Uterus (tissue), 4 donors: ENCODE measurements around the gene PARP6. TPM values are rescaled to one million over a fixed set of nuclear protein-coding genes. Genes with fewer than 3 reads are reported as not detected.
A peak's percentile ranks its signal among the peaks of the same experiment; 100 is the strongest.

Experiments
- DNase-seq, 2 donors: peaks; one replicate each; pipeline ENCODE4 v3.0.0-alpha.2; 2019 to 2020
- H3K27ac ChIP-seq, 2 donors: fragments of 200-600 bp; sonication (generic); 1 replicate in 1 of 2; 2 replicates in 1 of 2; pipeline ENCODE4 v1.5.1; 2016 to 2018
- H3K27me3 ChIP-seq, 2 donors: fragments of 200-600 bp; sonication (generic); one replicate each; pipeline ENCODE4 v1.5.1; 2018 to 2019; ENCODE audit warnings: control low read depth in 1 of 2
- H3K36me3 ChIP-seq, 2 donors: fragments of 200-600 bp; sonication (generic); one replicate each; pipeline ENCODE4 v1.5.1; 2019; ENCODE audit warnings: control low read depth in 1 of 2
- H3K4me1 ChIP-seq, 2 donors: fragments of 200-600 bp; sonication (generic); one replicate each; pipeline ENCODE4 v1.5.1; 2018 to 2019; ENCODE audit warnings: control low read depth in 1 of 2
- H3K4me3 ChIP-seq, 2 donors: fragments of 200-600 bp; sonication (generic); 1 replicate in 1 of 2; 2 replicates in 1 of 2; pipeline ENCODE4 v1.5.1; 2018 to 2019; ENCODE audit warnings: mild to moderate bottlenecking in 1 of 2
- H3K9me3 ChIP-seq, 2 donors: fragments of 200-600 bp; sonication (generic); one replicate each; pipeline ENCODE4 v1.5.1; 2019; ENCODE audit warnings: control low read depth in 1 of 2
- POLR2A ChIP-seq, 2 donors: fragments of 450-650 bp; IDR thresholded peaks; one replicate each; pipeline ENCODE4 v1.6.1; 2016; ENCODE audit warnings: antibody characterized with exemption in 2 of 2, mild to moderate bottlenecking in 1 of 2, moderate library complexity in 1 of 2
- intact Hi-C: fragments of 100-400 bp; cut with DNase I; formaldehyde crosslinking; loops from one replicate; pipeline ENCODE4 v1.15.1; 2023; ENCODE audit warnings: low total_unique reads
- total RNA-seq, 4 donors: library from RNA; depleted of rRNA in 3 of 4; stranded (reverse); fragments of >200 nt in 3 of 4; gene quantifications; one replicate each; pipeline versions ENCODE4 v1.1.0 to v1.2.4, GENCODE V29; 2014 to 2023
- TF ChIP-seq, protein P1 (sequence below), 4 experiments: fragments of 200-600 bp in 2 of 4; fragments of 450-650 bp in 2 of 4; sonication (generic) in 2 of 4; IDR thresholded peaks; one replicate each; pipeline ENCODE4 v1.5.1; 2016 to 2019; ENCODE audit warnings: antibody characterized with exemption in 4 of 4, mild to moderate bottlenecking in 2 of 4, moderate library complexity in 1 of 4
- donor health status: DM: yes; HTN: yes; CAD: no.

Gene PARP6
- total RNA-seq, 4 donors from 2014 or later, result 32.1 to 111 (median 55.6) TPM

DNA sequence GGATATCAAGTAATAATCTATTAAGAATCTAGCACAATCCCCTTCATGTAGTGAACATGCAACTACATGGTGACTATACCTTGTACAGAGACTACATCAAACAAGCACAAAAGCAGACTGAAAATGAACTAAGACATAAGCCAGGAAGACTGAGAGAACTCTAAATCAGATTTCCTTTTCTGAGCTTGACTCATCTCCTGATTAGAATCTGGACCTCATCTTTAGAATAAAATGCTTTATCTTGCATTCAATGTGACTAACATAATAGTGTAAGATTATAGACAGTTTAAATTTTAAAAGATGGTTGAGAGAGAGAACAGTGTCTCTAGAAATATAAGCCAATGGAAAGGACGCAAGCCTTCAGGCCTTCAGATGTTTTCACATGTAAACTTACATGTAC, 23.8 kb downstream of the PARP6 start:
- no peaks in the 10 kb centered on the region for H3K9me3 ChIP-seq
- intact Hi-C loops, result no loop called here
- H3K4me1 ChIP-seq, result no peaks in the 10 kb centered on the region
- H3K27ac ChIP-seq, result no peak overlapping the region
- H3K36me3 ChIP-seq, result no peaks in the 10 kb centered on the region
- no peak for DNase-seq
- H3K4me3 ChIP-seq, result no peak overlapping the region
- H3K27me3 ChIP-seq, result no peaks in the 10 kb centered on the region
- TF ChIP-seq, protein P1, sequence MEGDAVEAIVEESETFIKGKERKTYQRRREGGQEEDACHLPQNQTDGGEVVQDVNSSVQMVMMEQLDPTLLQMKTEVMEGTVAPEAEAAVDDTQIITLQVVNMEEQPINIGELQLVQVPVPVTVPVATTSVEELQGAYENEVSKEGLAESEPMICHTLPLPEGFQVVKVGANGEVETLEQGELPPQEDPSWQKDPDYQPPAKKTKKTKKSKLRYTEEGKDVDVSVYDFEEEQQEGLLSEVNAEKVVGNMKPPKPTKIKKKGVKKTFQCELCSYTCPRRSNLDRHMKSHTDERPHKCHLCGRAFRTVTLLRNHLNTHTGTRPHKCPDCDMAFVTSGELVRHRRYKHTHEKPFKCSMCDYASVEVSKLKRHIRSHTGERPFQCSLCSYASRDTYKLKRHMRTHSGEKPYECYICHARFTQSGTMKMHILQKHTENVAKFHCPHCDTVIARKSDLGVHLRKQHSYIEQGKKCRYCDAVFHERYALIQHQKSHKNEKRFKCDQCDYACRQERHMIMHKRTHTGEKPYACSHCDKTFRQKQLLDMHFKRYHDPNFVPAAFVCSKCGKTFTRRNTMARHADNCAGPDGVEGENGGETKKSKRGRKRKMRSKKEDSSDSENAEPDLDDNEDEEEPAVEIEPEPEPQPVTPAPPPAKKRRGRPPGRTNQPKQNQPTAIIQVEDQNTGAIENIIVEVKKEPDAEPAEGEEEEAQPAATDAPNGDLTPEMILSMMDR (IDR thresholded peaks at IDR 0.05), result no peak
- no peak for TF ChIP-seq POLR2A (IDR thresholded peaks at IDR 0.05)

DNA sequence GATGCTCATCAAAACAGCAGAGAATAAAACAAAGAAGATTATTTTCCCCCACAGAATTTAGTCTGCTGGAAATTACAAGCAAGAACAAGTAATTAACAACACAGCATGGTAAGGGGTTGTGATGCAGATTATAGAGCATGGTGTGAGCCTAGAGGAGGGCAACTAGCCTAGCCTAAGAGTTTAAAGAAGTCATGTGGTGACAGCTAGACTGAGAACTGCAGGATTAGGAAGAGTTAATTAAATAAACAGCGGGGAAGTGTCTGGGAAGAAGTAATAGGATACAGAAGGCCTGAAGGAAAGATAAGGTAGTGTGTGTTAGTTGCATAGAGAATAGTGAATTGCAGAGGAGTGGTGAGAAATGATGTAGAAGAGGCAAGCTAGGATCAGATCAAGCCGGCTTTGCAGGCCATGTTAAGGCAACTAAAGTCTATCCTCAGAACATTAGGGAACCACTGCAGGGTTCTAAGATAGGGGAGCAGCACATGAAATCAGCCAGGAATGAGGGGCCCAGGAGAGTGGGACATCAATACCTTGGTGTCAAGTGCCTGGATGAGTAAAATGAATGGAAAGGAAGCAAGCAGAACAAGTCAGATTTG, 29.5 kb downstream of the PARP6 start:
- Histone ChIP-seq H3K36me3 (no peaks in the 10 kb centered on the region), H3K27me3 (no peaks in the 10 kb centered on the region), H3K9me3 (no peaks in the 10 kb centered on the region), H3K4me3 (no peak overlapping the region), H3K27ac (no peak overlapping the region), H3K4me1 (no peaks in the 10 kb centered on the region)
- DNase-seq, result no peak
- intact Hi-C loops, result no loop called here
- TF ChIP-seq, protein P1 (IDR thresholded peaks at IDR 0.05), result no peak
- TF ChIP-seq POLR2A (IDR thresholded peaks at IDR 0.05), result no peak

DNA sequence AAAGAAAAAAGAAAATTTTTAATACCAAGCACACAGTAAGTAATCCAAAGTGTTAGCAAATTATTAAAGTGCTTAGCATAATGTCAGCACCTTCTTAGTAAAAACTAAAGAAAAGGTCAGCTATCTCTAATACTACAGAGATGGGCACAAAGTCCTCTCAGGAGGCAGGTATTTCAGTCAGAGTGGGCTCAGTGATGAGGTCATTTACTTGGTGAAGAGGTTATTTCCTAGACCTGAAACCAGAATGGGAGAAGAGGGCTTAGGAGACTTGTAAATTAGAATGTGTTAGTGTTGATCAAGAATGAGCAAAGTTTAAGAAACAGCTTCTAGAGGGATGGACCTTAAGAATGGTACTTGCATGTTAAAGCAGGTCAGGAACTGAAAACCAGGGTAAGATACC, 32.7 kb downstream of the PARP6 start:
- Histone ChIP-seq H3K36me3 (no peaks in the 10 kb centered on the region), H3K4me1 (no peaks in the 10 kb centered on the region), H3K4me3 (no peak overlapping the region), H3K9me3 (no peaks in the 10 kb centered on the region), H3K27me3 (no peaks in the 10 kb centered on the region), H3K27ac (no peak overlapping the region)
- intact Hi-C loops, result no loop called here
- no peak for TF ChIP-seq POLR2A (IDR thresholded peaks at IDR 0.05)
- TF ChIP-seq, protein P1 (IDR thresholded peaks at IDR 0.05), result no peak
- DNase-seq, result no peak

DNA sequence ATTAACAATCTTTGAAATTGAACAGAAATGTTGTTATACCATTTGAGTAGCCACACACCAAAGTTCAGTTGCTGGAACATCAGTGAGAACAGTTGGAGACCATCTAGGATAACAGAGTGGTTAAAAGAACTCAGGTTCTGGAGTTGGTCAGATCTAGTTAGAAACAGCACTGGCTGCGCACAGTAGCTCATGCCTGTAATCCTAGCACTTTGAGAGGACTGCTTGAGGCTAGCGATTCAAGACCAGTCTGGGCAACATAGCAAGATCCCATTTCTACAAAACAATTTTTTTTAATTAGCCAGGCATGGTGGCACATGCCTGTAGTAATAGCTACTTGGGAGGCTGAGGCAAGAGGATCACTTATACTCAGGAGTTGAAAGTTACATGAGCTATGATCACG, 33.8 kb downstream of the PARP6 start:
- Histone ChIP-seq H3K27ac (no peak overlapping the region), H3K36me3 (no peaks in the 10 kb centered on the region), H3K27me3 (no peaks in the 10 kb centered on the region), H3K4me3 (no peak overlapping the region), H3K4me1 (no peaks in the 10 kb centered on the region), H3K9me3 (no peaks in the 10 kb centered on the region)
- DNase-seq, result no peak
- no peak for TF ChIP-seq POLR2A (IDR thresholded peaks at IDR 0.05)
- TF ChIP-seq, protein P1 (IDR thresholded peaks at IDR 0.05), result no peak
- intact Hi-C loops, result no loop called here

DNA sequence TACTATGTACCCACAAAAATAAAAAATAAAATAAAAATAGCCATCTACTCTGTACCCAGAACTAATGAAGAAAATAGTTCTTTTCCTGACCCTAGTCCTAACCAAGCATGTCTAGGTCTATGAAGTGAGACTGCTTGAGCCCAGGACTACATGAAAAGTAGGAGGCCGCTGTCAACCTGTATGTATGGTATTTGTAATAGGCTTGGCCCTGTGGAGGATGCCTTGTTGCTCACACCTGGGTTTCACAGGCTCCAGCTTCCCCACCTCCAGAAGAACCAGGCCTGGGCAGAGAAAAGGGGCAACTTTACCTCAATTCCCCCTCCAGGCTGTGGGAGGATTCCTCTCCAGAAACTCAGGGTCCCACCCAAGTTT, 34.5 kb downstream of the PARP6 start:
- Histone ChIP-seq H3K27me3 (no peaks in the 10 kb centered on the region), H3K9me3 (no peaks in the 10 kb centered on the region), H3K27ac (peak overlapping the region; percentile 18 to 64), H3K36me3 (no peaks in the 10 kb centered on the region), H3K4me1 (no peaks in the 10 kb centered on the region), H3K4me3 (no peak overlapping the region)
- intact Hi-C loops, result no loop called here
- DNase-seq, result no peak
- TF ChIP-seq POLR2A (IDR thresholded peaks at IDR 0.05), result no peak
- TF ChIP-seq, protein P1 (IDR thresholded peaks at IDR 0.05), result no peak
